ENCODE data around the gene IGF1R.

- TF ChIP-seq POLR2AphosphoS5 (IDR thresholded peaks at IDR 0.05) (no peak), POLR2A (IDR thresholded peaks at IDR 0.05) (no peak), CTCF (IDR thresholded peaks at IDR 0.05) (no peak)
Measured at GRCh38 chr15:98898122-98898521, 249.8 kb downstream of the IGF1R start.
